ENCODE data around the gene CDKAL1. TPM values are rescaled to one million over a fixed set of nuclear protein-coding genes. Genes with fewer than 3 reads are reported as not detected.

The CDKAL1 gene
- total RNA-seq, 6 experiments from 2014 or later = 9.2 to 14.3 (median 11.9) TPM

DNA sequence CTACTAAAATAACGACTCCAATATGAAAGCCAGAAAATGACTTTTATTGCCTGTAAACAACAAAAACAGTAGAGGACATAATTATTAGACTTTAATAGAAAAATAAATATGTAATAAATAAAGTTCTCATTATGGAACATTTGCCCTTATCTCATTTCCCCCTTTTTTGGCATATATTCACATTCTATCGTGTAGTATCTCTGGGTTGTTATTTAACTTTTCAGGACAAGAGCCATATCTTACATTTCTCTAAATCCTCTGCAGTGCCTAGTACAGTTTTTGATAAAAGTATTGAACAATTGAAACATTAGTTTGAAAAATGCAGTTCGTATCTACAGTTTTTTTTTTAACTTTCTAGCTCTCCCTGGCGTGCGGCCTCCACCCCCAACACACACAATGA lies 617.3 kb downstream of the CDKAL1 start:
- Mint-ChIP-seq H3K4me3 (no peak overlapping the region), H3K4me1 (ENCODE audit: low read depth) (peaks cover 17% of the 10 kb centered on the region), H3K27ac (no peak overlapping the region), H3K36me3 (ENCODE audit: low read depth) (no peaks in the 10 kb centered on the region), H3K9me3 (no peaks in the 10 kb centered on the region), H3K27me3 (ENCODE audit: insufficient read depth) (no peaks in the 10 kb centered on the region; the same call in 1 of the 2 replicates)
- no peak for DNase-seq
- TF ChIP-seq, protein P1, sequence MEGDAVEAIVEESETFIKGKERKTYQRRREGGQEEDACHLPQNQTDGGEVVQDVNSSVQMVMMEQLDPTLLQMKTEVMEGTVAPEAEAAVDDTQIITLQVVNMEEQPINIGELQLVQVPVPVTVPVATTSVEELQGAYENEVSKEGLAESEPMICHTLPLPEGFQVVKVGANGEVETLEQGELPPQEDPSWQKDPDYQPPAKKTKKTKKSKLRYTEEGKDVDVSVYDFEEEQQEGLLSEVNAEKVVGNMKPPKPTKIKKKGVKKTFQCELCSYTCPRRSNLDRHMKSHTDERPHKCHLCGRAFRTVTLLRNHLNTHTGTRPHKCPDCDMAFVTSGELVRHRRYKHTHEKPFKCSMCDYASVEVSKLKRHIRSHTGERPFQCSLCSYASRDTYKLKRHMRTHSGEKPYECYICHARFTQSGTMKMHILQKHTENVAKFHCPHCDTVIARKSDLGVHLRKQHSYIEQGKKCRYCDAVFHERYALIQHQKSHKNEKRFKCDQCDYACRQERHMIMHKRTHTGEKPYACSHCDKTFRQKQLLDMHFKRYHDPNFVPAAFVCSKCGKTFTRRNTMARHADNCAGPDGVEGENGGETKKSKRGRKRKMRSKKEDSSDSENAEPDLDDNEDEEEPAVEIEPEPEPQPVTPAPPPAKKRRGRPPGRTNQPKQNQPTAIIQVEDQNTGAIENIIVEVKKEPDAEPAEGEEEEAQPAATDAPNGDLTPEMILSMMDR (IDR thresholded peaks at IDR 0.05) = no peak

DNA sequence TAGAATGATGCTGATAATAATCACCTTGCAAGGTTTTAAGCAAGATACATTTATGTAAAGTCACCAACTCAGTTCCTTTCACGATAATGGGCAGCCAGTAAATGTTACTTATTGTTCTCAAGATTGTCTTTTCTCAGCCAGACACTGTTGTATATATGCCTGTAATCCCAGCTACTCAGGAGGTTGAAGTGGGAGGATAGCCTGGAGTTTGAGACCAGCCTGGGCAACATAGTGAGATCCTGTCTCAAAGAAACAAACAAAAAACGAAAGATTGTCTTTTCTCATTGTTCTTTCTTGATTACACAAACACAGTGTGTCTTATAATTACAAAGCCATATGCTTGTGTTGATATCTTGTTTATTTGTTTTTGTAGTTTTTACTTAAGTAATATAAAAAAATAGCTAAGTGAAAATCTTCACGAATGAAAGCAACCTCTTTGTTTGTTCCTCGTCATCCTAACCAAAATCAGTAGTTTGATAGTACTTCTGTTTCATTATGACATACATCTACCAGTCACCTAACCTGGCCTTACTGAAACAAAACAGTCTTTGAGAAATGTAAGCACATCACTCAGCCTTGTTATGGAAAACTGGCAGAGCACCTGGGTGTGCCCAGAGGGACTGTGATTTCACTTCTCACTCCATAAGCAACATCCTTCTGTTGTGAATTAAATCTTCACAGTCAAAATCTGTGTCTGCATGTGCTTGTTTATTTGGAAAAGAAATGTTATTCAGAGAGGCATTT lies 623.1 kb downstream of the CDKAL1 start:
- Mint-ChIP-seq H3K27ac (no peak overlapping the region), H3K9me3 (no peaks in the 10 kb centered on the region), H3K4me1 (ENCODE audit: low read depth) (no peaks in the 10 kb centered on the region; the same call in 1 of the 2 replicates), H3K27me3 (ENCODE audit: insufficient read depth) (no peaks in the 10 kb centered on the region), H3K36me3 (ENCODE audit: low read depth) (no peaks in the 10 kb centered on the region), H3K4me3 (no peak overlapping the region)
- TF ChIP-seq, protein P1 (IDR thresholded peaks at IDR 0.05) = no peak
- DNase-seq = no peak

DNA sequence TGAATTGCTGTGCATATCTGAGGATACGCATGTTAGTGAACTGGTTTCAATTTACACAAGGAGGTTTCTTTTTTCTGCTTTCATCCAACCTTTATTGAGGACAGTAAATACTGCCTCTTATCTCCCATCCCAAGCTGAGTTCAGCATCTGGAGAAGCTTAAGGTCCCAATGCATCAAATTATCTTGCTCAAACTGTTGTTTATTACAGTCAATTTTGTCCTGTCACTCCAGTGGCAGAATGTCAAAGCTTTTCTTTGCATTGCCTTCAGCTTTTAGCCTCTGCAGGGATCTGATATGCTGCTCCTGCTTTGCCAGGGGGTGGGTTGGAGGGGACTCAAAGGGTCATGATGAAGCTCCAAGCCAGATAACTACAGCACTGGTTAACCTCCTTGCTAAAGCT lies 623.9 kb downstream of the CDKAL1 start:
- Mint-ChIP-seq H3K4me3 (no peak overlapping the region), H3K27ac (no peak overlapping the region), H3K36me3 (ENCODE audit: low read depth) (peaks cover under 1% of the 10 kb centered on the region; the same call in 1 of the 2 replicates), H3K27me3 (ENCODE audit: insufficient read depth) (no peaks in the 10 kb centered on the region), H3K9me3 (no peaks in the 10 kb centered on the region), H3K4me1 (ENCODE audit: low read depth) (peaks cover 4% of the 10 kb centered on the region)
- DNase-seq = no peak
- TF ChIP-seq, protein P1 (IDR thresholded peaks at IDR 0.05) = no peak

DNA sequence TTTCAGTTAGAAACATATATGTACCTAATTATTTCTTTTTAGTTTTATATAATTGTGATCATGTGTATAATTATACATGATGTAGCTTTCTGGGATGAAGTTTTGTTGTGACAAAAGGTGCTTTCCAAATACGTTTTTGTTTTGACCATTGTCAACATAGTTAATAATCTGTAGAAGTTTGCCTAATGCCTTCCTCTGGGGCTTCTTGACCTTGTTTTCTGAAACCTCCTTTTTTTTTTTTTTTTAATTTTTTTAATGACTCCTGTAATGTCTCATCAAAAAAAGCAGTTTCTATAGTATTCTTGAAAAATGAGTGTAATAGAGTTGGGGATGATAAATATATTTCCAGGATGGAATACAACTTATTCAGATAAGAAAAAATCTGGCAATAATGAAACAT lies 624.6 kb downstream of the CDKAL1 start:
- H3K4me3 Mint-ChIP-seq = no peak overlapping the region
- no peaks in the 10 kb centered on the region for H3K27me3 Mint-ChIP-seq (ENCODE audit: insufficient read depth)
- peaks cover 11% of the 10 kb centered on the region for H3K4me1 Mint-ChIP-seq (ENCODE audit: low read depth)
- H3K9me3 Mint-ChIP-seq = no peaks in the 10 kb centered on the region
- H3K27ac Mint-ChIP-seq = no peak overlapping the region
- TF ChIP-seq, protein P1 (IDR thresholded peaks at IDR 0.05) = no peak
- no peak for DNase-seq
- H3K36me3 Mint-ChIP-seq (ENCODE audit: low read depth) = peaks cover 7% of the 10 kb centered on the region; the same call in 1 of the 2 replicates

DNA sequence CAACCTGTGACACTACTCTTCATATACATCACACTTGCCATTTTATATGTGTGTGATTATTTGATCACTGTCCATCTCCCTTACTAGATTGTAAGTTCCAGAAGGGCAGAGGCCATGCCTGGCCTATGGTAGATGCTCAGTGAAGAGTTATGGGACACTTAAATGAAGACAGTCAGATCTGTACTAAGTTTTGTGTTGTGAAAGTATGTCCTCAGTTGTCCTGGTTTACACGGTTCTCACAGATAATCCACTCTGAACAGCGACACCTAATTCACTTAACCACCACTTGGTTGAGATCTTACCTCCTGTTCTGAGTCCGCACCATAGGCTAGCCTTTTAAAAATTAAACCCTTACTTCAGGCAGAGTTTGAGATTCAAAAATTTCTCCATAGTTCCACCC lies 625.2 kb downstream of the CDKAL1 start:
- H3K4me3 Mint-ChIP-seq = no peak overlapping the region
- peaks cover 16% of the 10 kb centered on the region for H3K4me1 Mint-ChIP-seq (ENCODE audit: low read depth)
- no peaks in the 10 kb centered on the region for H3K27me3 Mint-ChIP-seq (ENCODE audit: insufficient read depth)
- peaks cover 7% of the 10 kb centered on the region; the same call in 1 of the 2 replicates for H3K36me3 Mint-ChIP-seq (ENCODE audit: low read depth)
- DNase-seq = no peak
- H3K27ac Mint-ChIP-seq = no peak overlapping the region
- H3K9me3 Mint-ChIP-seq = no peaks in the 10 kb centered on the region
- TF ChIP-seq, protein P1 (IDR thresholded peaks at IDR 0.05) = no peak
